Body of pancreas (tissue), 4 donors: ENCODE data around the gene GUSB. TPM values are rescaled to one million over a fixed set of nuclear protein-coding genes. Genes with fewer than 3 reads are reported as not detected.

ENCODE experiments used
- ATAC-seq: fragments of 150-250 bp; one replicate; pipeline ENCODE4 v1.9.1; 2016
- DNase-seq, 4 donors: peaks; one replicate each; pipeline ENCODE4 v3.0.0-alpha.2; 2019
- H3K27ac ChIP-seq, 4 donors: fragments of 200-600 bp; sonication (generic); 1 replicate in 3 of 4; 2 replicates in 1 of 4; pipeline versions ENCODE4 v1.5.1 to v1.6.1; 2016 to 2019; ENCODE audit warnings: mild to moderate bottlenecking in 1 of 4, mixed read lengths in 1 of 4, moderate library complexity in 1 of 4
- H3K27me3 ChIP-seq, 2 donors: fragments of 200-600 bp; sonication (generic); one replicate each; pipeline ENCODE4 v1.6.0; 2016; ENCODE audit warnings: mild to moderate bottlenecking in 1 of 2
- H3K36me3 ChIP-seq, 2 donors: fragments of 200-600 bp; sonication (generic); replicated peaks in 1 of 2; 2 replicates each; pipeline ENCODE4 v1.5.1; 2016; ENCODE audit warnings: low read depth in 2 of 2; ENCODE audit not compliant: insufficient read depth in 1 of 2
- H3K4me1 ChIP-seq: fragments of 200-600 bp; sonication (generic); one replicate; pipeline ENCODE4 v1.6.0; 2016
- H3K4me3 ChIP-seq, 2 donors: fragments of 200-600 bp; sonication (generic); 1 replicate in 1 of 2; 2 replicates in 1 of 2; pipeline ENCODE4 v1.5.1; 2016 to 2019
- H3K9me3 ChIP-seq, 3 donors: fragments of 200-600 bp; sonication (generic); 1 replicate in 2 of 3; 2 replicates in 1 of 3; pipeline ENCODE4 v1.5.1; 2016
- POLR2A ChIP-seq, 3 donors: fragments of 450-650 bp; IDR thresholded peaks; one replicate each; pipeline ENCODE4 v1.6.1; 2016; ENCODE audit warnings: antibody characterized with exemption in 3 of 3, mild to moderate bottlenecking in 2 of 3
- WGBS, 2 donors: methylation state at CpG; one replicate each; pipeline ENCODE4 v1.1.5; 2017; 5-methylcytosine and 5-hydroxymethylcytosine counted together
- intact Hi-C: fragments of 100-400 bp; cut with DNase I; formaldehyde crosslinking; loops from one replicate; pipeline ENCODE4 v1.15.1; 2023
- total RNA-seq, 2 donors: library from RNA; depleted of rRNA; stranded (reverse); fragments of >200 nt; gene quantifications; one replicate each; pipeline ENCODE4 v1.1.0, GENCODE V29; 2016
- TF ChIP-seq, protein P1 (sequence below), 7 experiments: fragments of 450-650 bp in 4 of 7; fragments of 200-600 bp in 3 of 7; sonication (generic) in 3 of 7; IDR thresholded peaks; one replicate each; pipeline ENCODE4 v1.5.1; 2016 to 2019; ENCODE audit warnings: antibody characterized with exemption in 7 of 7

Gene GUSB
- total RNA-seq, 2 donors from 2014 or later, result 27.0 to 50.8 TPM

DNA sequence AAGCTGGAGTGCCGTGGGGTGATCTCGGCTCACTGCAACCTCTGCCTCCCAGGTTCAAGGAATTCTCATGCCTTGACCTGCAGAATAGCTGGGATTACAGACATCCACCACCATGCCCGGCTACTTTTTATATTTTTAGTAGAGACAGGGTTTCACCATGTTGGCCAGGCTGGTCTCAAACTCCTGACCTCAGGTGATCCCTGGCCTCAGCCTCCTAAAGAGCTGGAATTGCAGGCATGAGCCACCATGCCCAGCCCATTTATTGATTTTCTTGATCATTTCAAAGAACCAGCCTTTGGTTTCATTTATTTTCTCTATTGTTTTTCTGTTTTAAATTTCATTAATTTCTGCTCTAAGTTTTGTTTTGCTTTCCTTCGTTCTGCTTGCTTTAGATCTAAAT is 50.3 kb downstream of the GUSB start:
- Histone ChIP-seq H3K27ac (no peak overlapping the region), H3K36me3 (no peaks in the 10 kb centered on the region), H3K9me3 (no peaks in the 10 kb centered on the region), H3K27me3 (no peaks in the 10 kb centered on the region), H3K4me3 (no peak overlapping the region), H3K4me1 (peaks cover 11% of the 10 kb centered on the region)
- TF ChIP-seq, protein P1, sequence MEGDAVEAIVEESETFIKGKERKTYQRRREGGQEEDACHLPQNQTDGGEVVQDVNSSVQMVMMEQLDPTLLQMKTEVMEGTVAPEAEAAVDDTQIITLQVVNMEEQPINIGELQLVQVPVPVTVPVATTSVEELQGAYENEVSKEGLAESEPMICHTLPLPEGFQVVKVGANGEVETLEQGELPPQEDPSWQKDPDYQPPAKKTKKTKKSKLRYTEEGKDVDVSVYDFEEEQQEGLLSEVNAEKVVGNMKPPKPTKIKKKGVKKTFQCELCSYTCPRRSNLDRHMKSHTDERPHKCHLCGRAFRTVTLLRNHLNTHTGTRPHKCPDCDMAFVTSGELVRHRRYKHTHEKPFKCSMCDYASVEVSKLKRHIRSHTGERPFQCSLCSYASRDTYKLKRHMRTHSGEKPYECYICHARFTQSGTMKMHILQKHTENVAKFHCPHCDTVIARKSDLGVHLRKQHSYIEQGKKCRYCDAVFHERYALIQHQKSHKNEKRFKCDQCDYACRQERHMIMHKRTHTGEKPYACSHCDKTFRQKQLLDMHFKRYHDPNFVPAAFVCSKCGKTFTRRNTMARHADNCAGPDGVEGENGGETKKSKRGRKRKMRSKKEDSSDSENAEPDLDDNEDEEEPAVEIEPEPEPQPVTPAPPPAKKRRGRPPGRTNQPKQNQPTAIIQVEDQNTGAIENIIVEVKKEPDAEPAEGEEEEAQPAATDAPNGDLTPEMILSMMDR (IDR thresholded peaks at IDR 0.05), result no peak
- no peak for TF ChIP-seq POLR2A (IDR thresholded peaks at IDR 0.05)
- intact Hi-C loops, result no loop called here
- ATAC-seq (no peak), DNase-seq (no peak)
- 83 to 97% methylated on average over 4 of the region's 4 CpGs for WGBS, 2 donors

DNA sequence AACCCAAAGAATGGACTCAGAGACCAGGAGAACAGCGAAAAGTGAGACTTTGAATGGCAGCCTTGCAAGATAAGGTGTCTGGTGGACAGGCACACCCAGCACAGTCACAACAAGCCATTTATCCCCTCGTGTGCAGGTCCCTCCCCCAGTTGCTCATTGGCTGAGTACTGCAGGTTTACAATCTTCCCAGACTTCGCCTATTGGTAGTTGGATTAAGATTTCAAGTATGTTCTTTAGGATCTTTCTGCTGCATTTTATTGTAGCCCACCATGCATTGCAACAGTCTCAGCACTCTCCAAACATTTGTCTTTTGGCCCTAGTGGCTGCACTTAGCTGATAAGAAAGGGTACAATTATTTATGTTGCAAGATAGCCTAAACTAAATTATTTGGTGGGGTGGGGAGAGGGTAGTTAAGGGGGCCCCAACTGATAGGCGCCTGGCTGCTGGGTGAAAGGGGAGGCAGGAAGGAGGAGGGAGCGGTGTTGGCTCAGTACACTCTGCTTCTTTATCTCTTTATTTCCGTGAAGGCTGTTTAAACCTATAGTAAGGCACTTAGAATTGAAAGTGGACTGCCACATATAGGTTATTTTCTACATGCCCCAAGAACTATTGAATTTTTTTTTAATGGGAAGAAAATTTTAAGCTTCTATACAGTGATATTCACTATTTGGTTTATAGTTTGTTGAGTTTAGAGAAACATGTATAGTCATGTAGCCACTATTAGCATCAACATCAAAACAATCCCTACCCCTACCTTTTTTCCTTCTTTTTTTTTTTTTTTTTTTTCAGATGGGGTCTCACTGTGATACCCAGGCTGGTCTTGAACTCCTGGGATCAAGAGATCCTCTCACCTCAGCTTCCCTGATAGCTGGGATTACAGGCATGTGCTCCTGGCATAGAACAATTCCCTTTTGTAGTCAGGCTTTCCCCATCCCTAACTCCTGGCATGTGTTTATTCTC is 54.2 kb downstream of the GUSB start:
- intact Hi-C loops, result no loop called here

DNA sequence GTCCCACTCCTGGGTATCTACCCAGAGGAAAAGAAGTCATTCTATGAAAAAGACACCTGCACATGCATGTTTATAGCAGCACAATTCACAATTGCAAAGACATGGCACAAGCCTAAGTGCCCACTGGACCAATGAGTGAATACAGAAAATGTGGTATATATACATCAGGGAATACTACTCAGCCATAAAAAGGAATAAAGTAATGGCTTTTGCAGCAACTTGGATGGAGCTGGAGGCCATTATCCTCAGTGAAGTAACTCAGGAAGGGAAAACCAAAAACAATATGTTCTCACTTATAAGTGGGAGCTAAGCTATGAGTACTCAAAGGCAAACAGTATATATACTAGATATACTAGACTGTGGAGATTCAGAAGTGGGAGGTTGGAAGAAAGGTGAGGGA is 55.4 kb downstream of the GUSB start:
- DNase-seq (no peak), ATAC-seq (no peak)
- Histone ChIP-seq H3K4me3 (no peak overlapping the region), H3K27ac (no peak overlapping the region), H3K4me1 (peaks cover 19% of the 10 kb centered on the region), H3K36me3 (no peaks in the 10 kb centered on the region), H3K9me3 (no peaks in the 10 kb centered on the region), H3K27me3 (no peaks in the 10 kb centered on the region)
- no peak for TF ChIP-seq POLR2A (IDR thresholded peaks at IDR 0.05)
- TF ChIP-seq, protein P1 (IDR thresholded peaks at IDR 0.05), result no peak
- intact Hi-C loops, result no loop called here

More for the DNA sequence above, 54.2 kb downstream of the GUSB start:
- Histone ChIP-seq H3K4me1 (peaks cover 22% of the 10 kb centered on the region), H3K27ac (no peak overlapping the region), H3K27me3 (no peaks in the 10 kb centered on the region), H3K9me3 (no peaks in the 10 kb centered on the region), H3K4me3 (no peak overlapping the region), H3K36me3 (no peaks in the 10 kb centered on the region)
- ATAC-seq (no peak), DNase-seq (no peak)
- 49 to 52% methylated on average over 6 of the region's 6 CpGs for WGBS, 2 donors
- TF ChIP-seq POLR2A (IDR thresholded peaks at IDR 0.05), result no peak
- TF ChIP-seq, protein P1 (IDR thresholded peaks at IDR 0.05), result no peak

DNA sequence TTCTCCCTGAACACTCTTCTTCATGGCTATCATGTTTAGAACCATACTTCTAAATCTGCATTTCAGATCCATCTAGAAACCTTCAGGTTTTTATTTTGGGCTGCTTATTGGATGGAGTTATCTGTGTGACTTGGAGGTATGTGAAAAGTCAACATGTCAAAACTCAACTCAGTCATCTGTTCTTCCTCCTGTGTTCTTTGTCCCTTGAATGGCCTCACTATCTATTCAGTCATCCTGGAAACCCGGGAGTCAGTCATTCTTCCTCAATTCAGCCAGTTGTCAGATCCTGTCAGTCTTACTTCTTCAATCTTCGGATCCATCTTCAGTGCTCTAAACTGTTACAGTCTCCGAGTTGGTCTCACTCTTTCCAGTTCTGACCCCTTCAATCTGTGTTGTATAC is 57.0 kb downstream of the GUSB start:
- Histone ChIP-seq H3K36me3 (no peaks in the 10 kb centered on the region), H3K27me3 (no peaks in the 10 kb centered on the region), H3K9me3 (no peaks in the 10 kb centered on the region), H3K4me1 (peaks cover 18% of the 10 kb centered on the region), H3K27ac (no peak overlapping the region), H3K4me3 (no peak overlapping the region)
- no peak for DNase-seq
- intact Hi-C loops, result no loop called here
- no peak for TF ChIP-seq POLR2A (IDR thresholded peaks at IDR 0.05)
- TF ChIP-seq, protein P1 (IDR thresholded peaks at IDR 0.05), result no peak
- WGBS, 2 donors, result 70 to 87% methylated on average over 3 of the region's 3 CpGs
- no peak for ATAC-seq

DNA sequence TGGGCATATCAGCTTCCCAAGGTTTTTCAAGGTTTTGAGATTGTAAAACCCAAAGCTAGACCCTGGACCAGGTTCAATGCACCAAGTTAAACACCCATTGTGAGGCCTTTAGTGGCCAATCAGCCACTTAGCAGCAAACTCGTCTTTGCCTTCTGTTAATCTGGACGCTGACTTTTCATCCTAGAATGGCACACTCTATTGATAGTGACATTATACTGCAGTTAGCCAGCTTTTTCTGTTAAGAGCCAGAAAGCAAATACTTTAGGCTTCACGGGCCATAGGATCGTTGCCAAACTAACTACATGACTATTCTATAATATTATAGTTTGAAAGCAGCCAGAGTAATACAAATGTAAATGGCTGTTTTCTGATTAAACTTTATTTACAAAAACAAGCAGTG is 57.8 kb downstream of the GUSB start:
- no peak for DNase-seq
- ATAC-seq, result no peak
- H3K9me3 ChIP-seq, result no peaks in the 10 kb centered on the region

More for the DNA sequence above, 57.8 kb downstream of the GUSB start:
- Histone ChIP-seq H3K27me3 (no peaks in the 10 kb centered on the region), H3K4me3 (no peak overlapping the region), H3K4me1 (peaks cover 18% of the 10 kb centered on the region), H3K27ac (no peak overlapping the region), H3K36me3 (no peaks in the 10 kb centered on the region)
- TF ChIP-seq, protein P1 (IDR thresholded peaks at IDR 0.05), result no peak
- no peak for TF ChIP-seq POLR2A (IDR thresholded peaks at IDR 0.05)
- WGBS, 2 donors, result 19 to 26% methylated on average over 4 of the region's 4 CpGs
- intact Hi-C loops, result no loop called here
